Muscle of leg (tissue), 11 donors: ENCODE results near the gene PRR22. TPM values are rescaled to one million over a fixed set of nuclear protein-coding genes. Genes with fewer than 3 reads are reported as not detected.

Source experiments
- DNase-seq: peaks from one replicate; pipeline ENCODE4 v3.0.0; 2013
- H3K27ac ChIP-seq: one replicate; pipeline ENCODE4 v1.5.1; 2013; ENCODE audit warnings: mild to moderate bottlenecking, low read length, control low read depth
- H3K27me3 ChIP-seq: one replicate; pipeline ENCODE4 v1.6.1; 2013; ENCODE audit warnings: low read length; ENCODE audit not compliant: control insufficient read depth, insufficient read depth
- H3K36me3 ChIP-seq: one replicate; pipeline ENCODE4 v1.6.1; 2013; ENCODE audit warnings: low read length; ENCODE audit not compliant: control insufficient read depth, insufficient read depth
- H3K4me1 ChIP-seq: one replicate; pipeline ENCODE4 v1.6.1; 2013; ENCODE audit warnings: low read length; ENCODE audit not compliant: control insufficient read depth, insufficient read depth
- H3K4me3 ChIP-seq: one replicate; pipeline ENCODE4 v1.5.1; 2013; ENCODE audit warnings: low read length, control low read depth
- H3K9me3 ChIP-seq: replicated peaks from 2 replicates; pipeline ENCODE4 v1.6.1; 2013; ENCODE audit warnings: low read depth, low read length; ENCODE audit not compliant: control insufficient read depth
- WGBS: methylation state at CpG from one replicate; pipeline ENCODE4 v1.1.5; 2013; ENCODE audit warnings: missing lambda C conversion rate; ENCODE audit not compliant: insufficient coverage; 5-methylcytosine and 5-hydroxymethylcytosine counted together
- polyA plus RNA-seq, 8 donors: library from polyadenylated mRNA; unstranded; fragments of 120-200 nt; gene quantifications; one replicate each; pipeline versions ENCODE4 v1.2.1 to v1.2.3, GENCODE V29; 2013; ENCODE audit warnings: inconsistent platforms in 1 of 8, low replicate concordance in 1 of 8; ENCODE audit not compliant: insufficient read length in 8 of 8, insufficient read depth in 1 of 8
- total RNA-seq: library from RNA; stranded (reverse); fragments of 120-200 nt; gene quantifications from one replicate; pipeline ENCODE4 v1.2.4, GENCODE V29; 2013

Gene PRR22
- total and polyA plus RNA-seq, 9 donors, result 0.86 to 2.7 (median 1.3) TPM

GRCh38 chr19:5790559-5791520 lies 6.3 kb upstream of the PRR22 start, which contains the start of gene DUS3L:
Gene DUS3L, minus strand, starts transcription at chr19:5791163. Its CDS starts 22 bp downstream, at chr19:5791141.
- peak; percentile 99 for DNase-seq
- WGBS, result under 1% methylated on average over 63 of the region's 72 CpGs
- peak within 1 kb of the TSS; percentile 82 for H3K4me3 ChIP-seq
- H3K27ac ChIP-seq, result peak within 1 kb of the TSS; percentile 98
- H3K4me1 ChIP-seq, result peaks cover 10% of the 10 kb centered on the region
- no peaks in the 10 kb centered on the region for H3K9me3 ChIP-seq
- peaks cover 43% of the 10 kb centered on the region for H3K36me3 ChIP-seq
- H3K27me3 ChIP-seq, result no peaks in the 10 kb centered on the region

GRCh38 chr19:5789886-5790558 lies 5.5 kb upstream of the PRR22 start:
- Histone ChIP-seq H3K4me3 (peak overlapping the region; percentile 82), H3K27ac (peak overlapping the region; percentile 98), H3K4me1 (peaks cover 10% of the 10 kb centered on the region), H3K9me3 (no peaks in the 10 kb centered on the region), H3K36me3 (peaks cover 51% of the 10 kb centered on the region), H3K27me3 (no peaks in the 10 kb centered on the region)
- WGBS, result 72% methylated on average over 21 of the region's 26 CpGs
- no peak for DNase-seq

GRCh38 chr19:5789351-5789761 lies 4.8 kb upstream of the PRR22 start:
- DNase-seq, result no peak
- WGBS, result 94% methylated on average over 39 of the region's 39 CpGs
- H3K27ac ChIP-seq, result no peak overlapping the region
- peaks cover 10% of the 10 kb centered on the region for H3K4me1 ChIP-seq
- peaks cover 58% of the 10 kb centered on the region for H3K36me3 ChIP-seq
- no peaks in the 10 kb centered on the region for H3K9me3 ChIP-seq
- no peaks in the 10 kb centered on the region for H3K27me3 ChIP-seq
- H3K4me3 ChIP-seq, result no peak overlapping the region

GRCh38 chr19:5788422-5788821 lies 3.9 kb upstream of the PRR22 start:
- 83% methylated on average over 1 of the region's 5 CpGs for WGBS
- no peak overlapping the region for H3K27ac ChIP-seq
- peaks cover 10% of the 10 kb centered on the region for H3K4me1 ChIP-seq
- H3K36me3 ChIP-seq, result peaks cover 67% of the 10 kb centered on the region
- no peaks in the 10 kb centered on the region for H3K9me3 ChIP-seq
- no peak overlapping the region for H3K4me3 ChIP-seq
- DNase-seq, result no peak
- no peaks in the 10 kb centered on the region for H3K27me3 ChIP-seq

GRCh38 chr19:5787409-5788182 lies 3.0 kb upstream of the PRR22 start:
- WGBS, result 91% methylated on average over 31 of the region's 39 CpGs
- H3K4me3 ChIP-seq, result no peak overlapping the region
- peaks cover 75% of the 10 kb centered on the region for H3K36me3 ChIP-seq
- no peak for DNase-seq
- H3K27me3 ChIP-seq, result no peaks in the 10 kb centered on the region
- H3K9me3 ChIP-seq, result no peaks in the 10 kb centered on the region
- no peak overlapping the region for H3K27ac ChIP-seq
- peaks cover 10% of the 10 kb centered on the region for H3K4me1 ChIP-seq

- no peak for DNase-seq
- peaks cover 10% of the 10 kb centered on the region for H3K4me1 ChIP-seq
- no peak overlapping the region for H3K27ac ChIP-seq
- 89% methylated on average over 41 of the region's 44 CpGs for WGBS
- no peaks in the 10 kb centered on the region for H3K27me3 ChIP-seq
- no peak overlapping the region for H3K4me3 ChIP-seq
- H3K9me3 ChIP-seq, result no peaks in the 10 kb centered on the region
- H3K36me3 ChIP-seq, result peaks cover 75% of the 10 kb centered on the region
These were observed 2.3 kb upstream of the PRR22 start for GRCh38 chr19:5786593-5787408.

GRCh38 chr19:5785423-5785822 lies 877 bp upstream of the PRR22 start:
- no peaks in the 10 kb centered on the region for H3K27me3 ChIP-seq
- H3K4me3 ChIP-seq, result no peak overlapping the region
- peaks cover 75% of the 10 kb centered on the region for H3K36me3 ChIP-seq
- no peak for DNase-seq
- H3K9me3 ChIP-seq, result no peaks in the 10 kb centered on the region
- H3K4me1 ChIP-seq, result peaks cover 5% of the 10 kb centered on the region
- WGBS, result 93% methylated on average over 37 of the region's 37 CpGs
- no peak overlapping the region for H3K27ac ChIP-seq

GRCh38 chr19:5782945-5783919 lies 1.3 kb downstream of the PRR22 start:
- H3K36me3 ChIP-seq, result peaks cover 56% of the 10 kb centered on the region

More at GRCh38 chr19:5782945-5783919, 1.3 kb downstream of the PRR22 start:
- H3K27me3 ChIP-seq, result no peaks in the 10 kb centered on the region
- H3K4me3 ChIP-seq, result no peak overlapping the region
- H3K4me1 ChIP-seq, result no peaks in the 10 kb centered on the region
- H3K27ac ChIP-seq, result no peak overlapping the region
- WGBS, result 75% methylated on average over 37 of the region's 48 CpGs
- no peaks in the 10 kb centered on the region for H3K9me3 ChIP-seq
- DNase-seq, result no peak
